Endothelial cell of umbilical vein (primary cell): ENCODE results near the gene SHISA9.

Experiments
- CTCF ChIP-seq, 2 donors: IDR thresholded peaks; 1 replicate in 1 of 2; 2 replicates in 1 of 2; pipeline ENCODE4 v1.5.1; 2011; ENCODE audit warnings: low read length in 2 of 2, mild to moderate bottlenecking in 2 of 2, moderate library complexity in 2 of 2, control low read depth in 1 of 2, inconsistent platforms in 1 of 2, low read depth in 1 of 2; ENCODE audit not compliant: insufficient read depth in 1 of 2; ENCODE audit errors: extremely low read depth in 1 of 2
- EZH2 ChIP-seq: IDR thresholded peaks from 2 replicates; pipeline ENCODE4 v1.6.1; 2012; ENCODE audit warnings: borderline replicate concordance, low read depth, mild to moderate bottlenecking, moderate library complexity, low read length, inconsistent platforms; ENCODE audit not compliant: severe bottlenecking
- MAX ChIP-seq: IDR thresholded peaks from 2 replicates; pipeline ENCODE4 v1.6.1; 2011; ENCODE audit not compliant: insufficient read depth, insufficient read length
- POLR2A ChIP-seq: IDR thresholded peaks from 2 replicates; pipeline ENCODE4 v1.6.1; 2012; ENCODE audit warnings: low read depth, mild to moderate bottlenecking, control low read depth, low read length

- TF ChIP-seq CTCF (IDR thresholded peaks at IDR 0.05; ENCODE audit: extremely low read depth in 1 of 2, insufficient read depth in 1 of 2, low read depth in 1 of 2, low read length in 2 of 2): no peak
- TF ChIP-seq MAX: no peak
- no peak for TF ChIP-seq POLR2A
- TF ChIP-seq EZH2: no peak
These were observed 205.1 kb downstream of the SHISA9 start for GRCh38 chr16:13106464-13106863.
